Prostate gland (tissue), 2 donors: ENCODE results near the gene C19orf33.

Experiments
- POLR2AphosphoS5 ChIP-seq: sonication (generic); formaldehyde crosslinking; IDR thresholded peaks from one replicate; pipeline ENCODE4 v1.6.1; 2017; ENCODE audit warnings: antibody characterized with exemption
- TF ChIP-seq, protein P1 (sequence below), 4 experiments: fragments of 200-600 bp in 2 of 4; fragments of 450-650 bp in 2 of 4; sonication (generic) in 2 of 4; IDR thresholded peaks; 1 replicate in 3 of 4; 2 replicates in 1 of 4; pipeline ENCODE4 v1.5.1; 2016 to 2019; ENCODE audit warnings: antibody characterized with exemption in 4 of 4, mild to moderate bottlenecking in 2 of 4, moderate library complexity in 2 of 4

GRCh38 chr19:38287604-38288003 is 16.4 kb upstream of the C19orf33 start:
- TF ChIP-seq, protein P1, sequence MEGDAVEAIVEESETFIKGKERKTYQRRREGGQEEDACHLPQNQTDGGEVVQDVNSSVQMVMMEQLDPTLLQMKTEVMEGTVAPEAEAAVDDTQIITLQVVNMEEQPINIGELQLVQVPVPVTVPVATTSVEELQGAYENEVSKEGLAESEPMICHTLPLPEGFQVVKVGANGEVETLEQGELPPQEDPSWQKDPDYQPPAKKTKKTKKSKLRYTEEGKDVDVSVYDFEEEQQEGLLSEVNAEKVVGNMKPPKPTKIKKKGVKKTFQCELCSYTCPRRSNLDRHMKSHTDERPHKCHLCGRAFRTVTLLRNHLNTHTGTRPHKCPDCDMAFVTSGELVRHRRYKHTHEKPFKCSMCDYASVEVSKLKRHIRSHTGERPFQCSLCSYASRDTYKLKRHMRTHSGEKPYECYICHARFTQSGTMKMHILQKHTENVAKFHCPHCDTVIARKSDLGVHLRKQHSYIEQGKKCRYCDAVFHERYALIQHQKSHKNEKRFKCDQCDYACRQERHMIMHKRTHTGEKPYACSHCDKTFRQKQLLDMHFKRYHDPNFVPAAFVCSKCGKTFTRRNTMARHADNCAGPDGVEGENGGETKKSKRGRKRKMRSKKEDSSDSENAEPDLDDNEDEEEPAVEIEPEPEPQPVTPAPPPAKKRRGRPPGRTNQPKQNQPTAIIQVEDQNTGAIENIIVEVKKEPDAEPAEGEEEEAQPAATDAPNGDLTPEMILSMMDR (IDR thresholded peaks at IDR 0.05): no peak
- TF ChIP-seq POLR2AphosphoS5: no peak
